A673 (cell line): ENCODE results near the gene PRICKLE3. TPM values are rescaled to one million over a fixed set of nuclear protein-coding genes. Genes with fewer than 3 reads are reported as not detected.

Experiments used
- BruUV-seq: library from RNA; stranded (reverse); fragments of 400-500 nt; replicated peaks from 2 replicates; lab custom pipeline; 2021; lab: Mats Ljungman, UMichigan
- CTCF ChIA-PET: fragments of 300-600 bp; sonication (Branson Sonifier 250); formaldehyde crosslinking; loops from one replicate; lab custom pipeline; 2022; ENCODE audit warnings: antibody characterized with exemption; lab: Charles Lee
- POLR2A ChIA-PET: fragments of 300-600 bp; sonication (Branson Sonifier 250); formaldehyde crosslinking; loops from one replicate; lab custom pipeline; 2022; ENCODE audit warnings: antibody characterized with exemption; ENCODE audit not compliant: low non-redundant PET; lab: Charles Lee
- DNase-seq: peaks from one replicate; pipeline ENCODE4 v3.0.0-alpha.2; 2015; ENCODE audit warnings: low spot score
- H3K27ac ChIP-seq: fragments of 200-600 bp; sonication (generic); 2 replicates; pipeline ENCODE4 v1.5.1; 2016; ENCODE audit warnings: mixed run types, low read depth, mild to moderate bottlenecking, mixed read lengths, antibody characterized with exemption, low read length; ENCODE audit not compliant: poor library complexity, severe bottlenecking
- H3K27me3 ChIP-seq: fragments of 200-600 bp; sonication (generic); replicated peaks from 2 replicates; pipeline ENCODE4 v1.6.1; 2017; ENCODE audit warnings: mixed run types, low read depth, mild to moderate bottlenecking, mixed read lengths, antibody characterized with exemption, low read length; ENCODE audit not compliant: insufficient read depth, poor library complexity
- H3K36me3 ChIP-seq: fragments of 200-600 bp; sonication (generic); 2 replicates; pipeline ENCODE4 v1.6.1; 2016; ENCODE audit warnings: mixed run types, mild to moderate bottlenecking, mixed read lengths, antibody characterized with exemption, low read length; ENCODE audit not compliant: insufficient read depth, poor library complexity, severe bottlenecking
- H3K4me1 ChIP-seq: fragments of 200-600 bp; sonication (generic); 2 replicates; pipeline ENCODE4 v1.6.1; 2017; ENCODE audit warnings: mixed run types, mild to moderate bottlenecking, mixed read lengths, antibody characterized with exemption, low read length; ENCODE audit not compliant: insufficient read depth, poor library complexity, severe bottlenecking
- H3K4me3 ChIP-seq: fragments of 200-600 bp; sonication (generic); 2 replicates; pipeline ENCODE4 v1.5.1; 2016; ENCODE audit warnings: low read depth, mixed run types, mild to moderate bottlenecking, mixed read lengths, low read length; ENCODE audit not compliant: poor library complexity, severe bottlenecking
- H3K9me3 ChIP-seq: fragments of 200-600 bp; sonication (generic); 2 replicates; pipeline ENCODE4 v1.6.1; 2016; ENCODE audit warnings: mixed run types, low read depth, mild to moderate bottlenecking, mixed read lengths, antibody characterized with exemption, low read length; ENCODE audit not compliant: poor library complexity, severe bottlenecking
- CTCF ChIP-seq: fragments of 300-800, 200-600 bp; sonication (generic); conservative IDR thresholded peaks from 2 replicates; pipeline ENCODE4 v1.5.1; 2017; ENCODE audit warnings: low read depth, mild to moderate bottlenecking, antibody characterized with exemption, low read length, moderate library complexity, mixed read lengths
- EZH2 ChIP-seq: fragments of 200-600 bp; sonication (generic); IDR thresholded peaks from 2 replicates; pipeline ENCODE4 v1.6.1; 2017; ENCODE audit warnings: borderline replicate concordance, low read depth, mild to moderate bottlenecking, mixed read lengths, antibody characterized with exemption, low read length; ENCODE audit not compliant: poor library complexity, severe bottlenecking
- intact Hi-C: fragments of 100-400 bp; cut with micrococcal nuclease; formaldehyde crosslinking; loops from one replicate; pipeline ENCODE4 v1.10.0; 2022; ENCODE audit not compliant: unreplicated experiment
- total RNA-seq: library from RNA; stranded (reverse); gene quantifications from 2 replicates; pipeline ENCODE4 v1.2.3, GENCODE V29; 2021

Gene PRICKLE3
- total RNA-seq, 1 experiment from 2014 or later = 4.8 TPM

DNA sequence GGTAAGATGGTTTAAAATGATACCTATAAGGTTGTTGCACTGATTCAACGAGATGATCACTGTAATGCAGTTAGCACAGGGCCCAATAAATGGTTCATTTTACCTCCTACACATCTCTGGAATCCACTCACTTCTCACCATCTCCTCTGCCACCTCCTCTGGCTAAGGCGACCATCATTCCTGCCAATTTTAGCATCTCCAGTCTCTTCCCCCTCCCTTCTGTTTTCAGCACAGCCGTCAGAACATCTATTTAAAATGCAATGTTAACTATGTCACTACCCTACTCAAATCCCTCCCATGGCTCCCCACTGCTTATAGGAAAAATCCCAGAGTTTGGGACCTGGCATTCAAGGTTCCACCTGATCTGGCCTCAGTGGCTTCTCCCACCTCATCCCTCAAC, 17.4 kb upstream of the PRICKLE3 start:
- Histone ChIP-seq H3K9me3 (no peaks in the 10 kb centered on the region), H3K27me3 (no peaks in the 10 kb centered on the region), H3K27ac (no peak overlapping the region), H3K4me1 (peaks cover 4% of the 10 kb centered on the region), H3K4me3 (no peak overlapping the region), H3K36me3 (no peaks in the 10 kb centered on the region)
- ChIA-PET CTCF (no interaction called here), POLR2A (no interaction called here)
- BruUV-seq = no TSS peak
- no peak for DNase-seq
- intact Hi-C loops = no loop called here
- no peak for TF ChIP-seq EZH2
- TF ChIP-seq CTCF = no peak

GRCh38 chrX:49202022-49202421, 15.8 kb upstream of the PRICKLE3 start:
- no peak for DNase-seq
- H3K27me3 ChIP-seq = no peaks in the 10 kb centered on the region
- intact Hi-C loops = no loop called here
- BruUV-seq = no TSS peak
- TF ChIP-seq CTCF = no peak
- TF ChIP-seq EZH2 = no peak
- H3K4me1 ChIP-seq = peaks cover 4% of the 10 kb centered on the region
- ChIA-PET CTCF (interaction anchor here (0.6 kb wide), 1 partner anchor 911 kb away, joined by 3 read pairs; no protein-coding TSS in a partner anchor), POLR2A (no interaction called here)
- H3K4me3 ChIP-seq = no peak overlapping the region
- no peaks in the 10 kb centered on the region for H3K9me3 ChIP-seq
- H3K27ac ChIP-seq = no peak overlapping the region
- H3K36me3 ChIP-seq = no peaks in the 10 kb centered on the region

DNA sequence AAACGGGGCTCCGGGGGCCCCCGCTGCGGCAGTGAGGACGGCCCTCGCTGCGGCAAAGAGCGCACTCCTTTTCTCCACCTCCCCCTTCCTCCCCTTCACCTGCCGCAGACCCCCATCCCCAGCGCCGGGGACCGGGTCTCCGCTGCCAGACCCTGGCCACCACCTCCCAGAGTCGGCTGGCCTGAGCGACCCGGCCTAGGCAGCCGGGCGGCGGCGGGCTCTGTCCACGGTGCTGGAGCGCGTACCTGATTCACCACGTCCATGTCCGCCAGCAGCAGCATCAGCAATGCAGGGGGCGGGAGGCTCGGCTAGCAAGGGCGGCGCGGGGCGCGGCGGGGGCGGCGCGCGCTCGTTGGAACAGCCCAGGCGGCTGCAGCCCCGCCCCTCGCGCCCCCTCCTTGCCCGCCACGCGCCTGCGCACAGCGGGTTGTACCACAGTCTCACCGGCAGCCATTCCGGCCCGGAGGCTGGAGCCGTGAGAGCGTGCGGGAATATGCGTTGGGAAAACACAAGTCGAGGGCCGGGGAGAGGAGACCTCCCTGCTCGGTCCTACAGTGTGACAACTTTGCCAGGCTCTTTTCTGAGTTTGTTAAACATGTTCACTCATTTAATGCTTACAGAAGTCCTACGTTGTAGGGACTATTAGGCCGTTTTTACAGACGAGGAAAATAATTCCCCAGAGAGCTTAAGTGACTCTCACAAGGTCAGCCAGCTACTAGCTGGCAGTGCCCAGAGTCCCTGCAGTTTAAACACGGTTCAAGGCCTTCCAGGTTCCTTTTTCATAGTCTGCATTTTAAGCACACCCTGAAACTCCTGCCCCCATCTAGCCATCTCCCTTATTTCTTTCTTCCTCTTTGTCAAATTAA, 14.0 kb upstream of the PRICKLE3 start, which contains the start of gene SYP:
Gene SYP (minus strand): TSS at position 288 of the 866 bp plus-strand sequence. CDS start 7 bp downstream, at position 281.
- DNase-seq = peak; percentile 86
- H3K36me3 ChIP-seq = no peaks in the 10 kb centered on the region
- ChIA-PET POLR2A (no interaction called here), CTCF (no interaction called here)
- intact Hi-C loops = no loop called here
- no peaks in the 10 kb centered on the region for H3K9me3 ChIP-seq
- peak within 1 kb of the TSS; percentile 56 for H3K4me3 ChIP-seq
- no peaks in the 10 kb centered on the region for H3K27me3 ChIP-seq
- H3K27ac ChIP-seq = no peak within 1 kb of the TSS
- H3K4me1 ChIP-seq = peaks cover 4% of the 10 kb centered on the region
- no TSS peak for BruUV-seq
- TF ChIP-seq CTCF (no peak), EZH2 (no peak)
